ENCODE results near the gene SLC9A9.

GRCh38 chr3:143794793-143795462 is 53.3 kb downstream of the SLC9A9 start:
- TF ChIP-seq CTCF (IDR thresholded peaks at IDR 0.05; ENCODE audit: low read depth, low read length) (no peak), POLR2A (IDR thresholded peaks at IDR 0.05; ENCODE audit: extremely low read depth, insufficient read length) (no peak), MAX (IDR thresholded peaks at IDR 0.05; ENCODE audit: low read depth, low read length) (no peak)

All from NB4 (cell line).